Measurements from ENCODE around the gene LAMC3.

GRCh38 chr9:130995086-130996011, 13.6 kb upstream of the LAMC3 start:
- TF ChIP-seq CTCF (IDR thresholded peaks at IDR 0.05) (no peak), POLR2A (IDR thresholded peaks at IDR 0.05) (no peak)

Measured in right lobe of liver (tissue), 4 donors.